CD8-positive, alpha-beta memory T cell (primary cell): ENCODE data around the gene KCNIP4. TPM values are rescaled to one million over a fixed set of nuclear protein-coding genes. Genes with fewer than 3 reads are reported as not detected.
"Not testable (repeated sequence)": the region's sequence is repeated elsewhere in the genome, so short reads cannot be mapped to it uniquely, and the experiment has no call there.

Experiments
- CTCF ChIA-PET: fragments of 350-600 bp; sonication (Branson Sonifier 250); formaldehyde crosslinking; loops from one replicate; lab custom pipeline; 2021; ENCODE audit warnings: antibody characterized with exemption; lab: Charles Lee
- POLR2A ChIA-PET: fragments of 350-600 bp; sonication (Branson Sonifier 250); formaldehyde crosslinking; loops from one replicate; lab custom pipeline; 2021; ENCODE audit warnings: antibody characterized with exemption; lab: Charles Lee
- DNase-seq, 5 donors: peaks; one replicate each; pipeline versions ENCODE4 v3.0.0 to v3.0.0-alpha.2; 2020 to 2022; ENCODE audit warnings: mixed read lengths in 1 of 5
- H3K27ac ChIP-seq: one replicate; pipeline ENCODE4 v1.7.0; 2013; ENCODE audit warnings: low read depth, mild to moderate bottlenecking, low read length, moderate library complexity
- H3K27me3 ChIP-seq: 2 replicates; pipeline ENCODE4 v1.7.0; 2013; ENCODE audit warnings: low read length, mild to moderate bottlenecking; ENCODE audit not compliant: insufficient read depth, poor library complexity, severe bottlenecking
- H3K36me3 ChIP-seq: 2 replicates; pipeline ENCODE4 v1.7.0; 2013; ENCODE audit warnings: mild to moderate bottlenecking, low read length, moderate library complexity; ENCODE audit not compliant: insufficient read depth
- H3K4me1 ChIP-seq: 2 replicates; pipeline ENCODE4 v1.7.0; 2013; ENCODE audit warnings: mild to moderate bottlenecking, low read length, moderate library complexity; ENCODE audit not compliant: insufficient read depth
- H3K4me3 ChIP-seq: 2 replicates; pipeline ENCODE4 v1.7.0; 2013; ENCODE audit warnings: mild to moderate bottlenecking, low read length
- H3K9me3 ChIP-seq: 2 replicates; pipeline ENCODE4 v1.7.0; 2013; ENCODE audit warnings: mild to moderate bottlenecking, low read length
- H3K27ac Mint-ChIP-seq, 8 donors: one replicate each; pipeline ENCODE4 v1.8.0; 2020 to 2021; ENCODE audit warnings: mixed read lengths in 8 of 8, mild to moderate bottlenecking in 6 of 8, inconsistent platforms in 3 of 8, moderate library complexity in 3 of 8
- H3K27me3 Mint-ChIP-seq, 2 donors: one replicate each; pipeline ENCODE4 v1.8.0; 2020 to 2021; ENCODE audit warnings: mixed read lengths in 2 of 2, mild to moderate bottlenecking in 1 of 2, moderate library complexity in 1 of 2
- H3K36me3 Mint-ChIP-seq, 3 donors: one replicate each; pipeline ENCODE4 v1.8.0; 2020 to 2021; ENCODE audit warnings: mixed read lengths in 3 of 3, inconsistent platforms in 1 of 3, mild to moderate bottlenecking in 1 of 3
- H3K4me1 Mint-ChIP-seq, 3 donors: one replicate each; pipeline ENCODE4 v1.8.0; 2020 to 2021; ENCODE audit warnings: mixed read lengths in 3 of 3, inconsistent platforms in 1 of 3, mild to moderate bottlenecking in 1 of 3
- H3K4me3 Mint-ChIP-seq, 7 donors: one replicate each; pipeline ENCODE4 v1.8.0; 2020 to 2021; ENCODE audit warnings: mixed read lengths in 7 of 7, mild to moderate bottlenecking in 6 of 7, moderate library complexity in 4 of 7, inconsistent platforms in 2 of 7
- H3K9me3 Mint-ChIP-seq, 5 donors: one replicate each; pipeline ENCODE4 v1.8.0; 2020 to 2022; ENCODE audit warnings: mixed read lengths in 5 of 5, mild to moderate bottlenecking in 3 of 5, moderate library complexity in 2 of 5, inconsistent platforms in 1 of 5
- polyA plus RNA-seq: library from polyadenylated mRNA; unstranded; fragments of 300-500 nt; fragmentation: Illumina TruSeq; gene quantifications from one replicate; pipeline ENCODE4 v1.2.3, GENCODE V29; 2021
- total RNA-seq, 2 experiments: library from RNA; stranded (reverse); gene quantifications; one replicate each; pipeline ENCODE4 v1.2.3, GENCODE V29; 2021

The KCNIP4 gene
- total RNA-seq = not detected
- 0.12 TPM for polyA plus RNA-seq

GRCh38 chr4:21948347-21949072, at the start of gene KCNIP4:
TSS of gene KCNIP4 (minus strand) at chr4:21948772.
- H3K27me3 Mint-ChIP-seq = peaks cover 8 to 11% of the 10 kb centered on the region in 2 donors
- no peak for DNase-seq
- Histone ChIP-seq H3K27me3 (no peaks in the 10 kb centered on the region), H3K36me3 (no peaks in the 10 kb centered on the region), H3K4me1 (no peaks in the 10 kb centered on the region), H3K27ac (no peak within 1 kb of the TSS), H3K4me3 (no peak within 1 kb of the TSS), H3K9me3 (no peaks in the 10 kb centered on the region)
- no peaks in the 10 kb centered on the region for H3K4me1 Mint-ChIP-seq
- POLR2A ChIA-PET = no interaction called here
- H3K4me3 Mint-ChIP-seq = no peak within 1 kb of the TSS
- H3K9me3 Mint-ChIP-seq = peaks cover 5 to 14% (median 10%) of the 10 kb centered on the region in 5 donors
- CTCF ChIA-PET = no interaction called here
- H3K36me3 Mint-ChIP-seq = no peaks in the 10 kb centered on the region
- no peak within 1 kb of the TSS for H3K27ac Mint-ChIP-seq

DNA sequence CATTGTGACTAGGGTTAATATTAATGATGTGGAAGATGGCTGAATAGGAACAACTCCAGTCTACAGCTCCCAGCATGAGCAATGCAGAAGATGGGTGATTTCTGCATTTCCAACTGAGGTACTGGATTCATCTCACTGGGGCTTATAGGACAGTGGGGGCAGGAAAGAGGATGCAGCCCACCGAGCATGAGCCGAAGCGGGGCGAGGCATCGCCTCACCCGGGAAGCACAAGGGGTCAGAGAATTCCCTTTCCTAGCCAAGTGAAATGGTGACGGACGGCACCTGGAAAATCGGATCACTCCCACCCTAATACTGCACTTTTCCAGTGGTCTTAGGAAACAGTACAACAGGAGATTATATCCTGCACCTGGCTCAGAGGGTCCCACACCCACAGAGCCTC, 48.0 kb upstream of the KCNIP4 start:
- H3K36me3 Mint-ChIP-seq = not testable (repeated sequence)

DNA sequence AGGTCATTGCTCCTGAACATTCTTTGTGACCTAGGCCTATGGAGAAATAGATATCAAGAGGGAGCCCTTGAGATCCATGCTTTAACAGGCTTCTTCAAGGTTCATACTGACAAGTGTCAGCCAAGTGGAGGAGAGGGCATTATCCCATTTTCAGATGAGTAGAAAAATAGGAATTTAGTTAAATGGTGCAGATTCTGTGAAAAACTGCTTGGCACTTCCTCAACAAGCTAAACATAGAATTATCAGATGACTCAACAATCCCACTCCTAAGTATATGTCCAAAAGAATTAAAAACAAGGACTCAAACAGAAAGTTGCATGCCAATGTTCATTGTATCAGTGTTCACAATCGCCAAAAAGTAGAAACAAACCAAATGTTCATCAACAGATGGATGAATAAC, 43.8 kb upstream of the KCNIP4 start:
- peaks cover 8 to 34% (median 11%) of the 10 kb centered on the region in 5 donors for H3K9me3 Mint-ChIP-seq

More for the DNA sequence above, 48.0 kb upstream of the KCNIP4 start:
- H3K4me3 Mint-ChIP-seq, H3K27me3 ChIP-seq, H3K36me3 ChIP-seq, CTCF ChIA-PET, POLR2A ChIA-PET, H3K27ac ChIP-seq, H3K9me3 ChIP-seq, H3K4me1 Mint-ChIP-seq, DNase-seq, H3K4me1 ChIP-seq, H3K27ac Mint-ChIP-seq, H3K4me3 ChIP-seq, H3K27me3 Mint-ChIP-seq: not testable (repeated sequence)
- H3K9me3 Mint-ChIP-seq = peaks cover 9 to 34% (median 24%) of the 10 kb centered on the region in 5 donors

DNA sequence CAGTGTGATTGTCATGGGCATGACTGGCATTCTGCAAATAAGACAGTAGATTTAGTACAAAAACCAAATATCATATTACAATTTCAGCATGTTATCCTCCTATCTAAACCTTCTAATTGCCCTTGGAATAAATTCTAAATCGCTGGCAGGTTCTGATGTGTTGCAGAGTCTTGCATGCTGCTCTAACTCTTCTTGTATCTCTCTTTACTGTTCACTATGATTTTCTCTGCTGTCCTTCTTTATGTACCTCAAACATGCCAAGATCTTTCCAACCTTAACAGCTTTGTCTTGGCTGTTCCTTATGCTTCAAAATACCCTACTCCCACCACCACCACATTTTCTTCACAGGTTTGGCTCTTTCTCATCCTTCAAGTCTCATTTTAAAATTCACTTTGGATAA, 43.0 kb upstream of the KCNIP4 start:
- Histone ChIP-seq H3K27me3 (no peaks in the 10 kb centered on the region), H3K4me3 (no peak overlapping the region), H3K9me3 (no peaks in the 10 kb centered on the region), H3K36me3 (no peaks in the 10 kb centered on the region), H3K27ac (no peak overlapping the region), H3K4me1 (no peaks in the 10 kb centered on the region)
- H3K4me1 Mint-ChIP-seq = no peaks in the 10 kb centered on the region
- no peak overlapping the region for H3K4me3 Mint-ChIP-seq
- H3K9me3 Mint-ChIP-seq = peaks cover 8 to 34% (median 11%) of the 10 kb centered on the region in 5 donors
- H3K27ac Mint-ChIP-seq = no peak overlapping the region
- POLR2A ChIA-PET = no interaction called here
- H3K27me3 Mint-ChIP-seq = no peaks in the 10 kb centered on the region
- DNase-seq = no peak
- CTCF ChIA-PET = no interaction called here
- H3K36me3 Mint-ChIP-seq = no peaks in the 10 kb centered on the region

More for the DNA sequence above, 43.8 kb upstream of the KCNIP4 start:
- Mint-ChIP-seq H3K36me3 (no peaks in the 10 kb centered on the region), H3K4me1 (no peaks in the 10 kb centered on the region), H3K4me3 (no peak overlapping the region), H3K27me3 (no peaks in the 10 kb centered on the region), H3K27ac (no peak overlapping the region)
- Histone ChIP-seq H3K27me3 (no peaks in the 10 kb centered on the region), H3K36me3 (no peaks in the 10 kb centered on the region), H3K27ac (no peak overlapping the region), H3K4me3 (no peak overlapping the region), H3K9me3 (no peaks in the 10 kb centered on the region), H3K4me1 (no peaks in the 10 kb centered on the region)
- ChIA-PET CTCF (no interaction called here), POLR2A (no interaction called here)
- no peak for DNase-seq

- H3K27me3 ChIP-seq = no peaks in the 10 kb centered on the region
- H3K27ac Mint-ChIP-seq = no peak overlapping the region
- H3K9me3 ChIP-seq = no peaks in the 10 kb centered on the region
- no peak for DNase-seq
- H3K4me1 Mint-ChIP-seq = no peaks in the 10 kb centered on the region
- H3K36me3 ChIP-seq = no peaks in the 10 kb centered on the region
- no peaks in the 10 kb centered on the region for H3K36me3 Mint-ChIP-seq
- POLR2A ChIA-PET = no interaction called here
- H3K4me3 Mint-ChIP-seq = no peak overlapping the region
- CTCF ChIA-PET = no interaction called here
- H3K4me3 ChIP-seq = no peak overlapping the region
- peaks cover 8 to 34% (median 11%) of the 10 kb centered on the region in 5 donors for H3K9me3 Mint-ChIP-seq
- no peak overlapping the region for H3K27ac ChIP-seq
- no peaks in the 10 kb centered on the region for H3K27me3 Mint-ChIP-seq
- no peaks in the 10 kb centered on the region for H3K4me1 ChIP-seq
These were observed 42.5 kb upstream of the KCNIP4 start for GRCh38 chr4:21991050-21991449.

GRCh38 chr4:21989351-21989750, 40.8 kb upstream of the KCNIP4 start:
- POLR2A ChIA-PET = no interaction called here

GRCh38 chr4:21986307-21986706, 37.7 kb upstream of the KCNIP4 start:
- H3K27ac ChIP-seq = no peak overlapping the region
- Mint-ChIP-seq H3K4me3 (no peak overlapping the region), H3K9me3 (peaks cover 6 to 20% (median 8%) of the 10 kb centered on the region in 5 donors), H3K27ac (no peak overlapping the region), H3K4me1 (no peaks in the 10 kb centered on the region), H3K27me3 (no peaks in the 10 kb centered on the region), H3K36me3 (no peaks in the 10 kb centered on the region)
- H3K4me1 ChIP-seq = no peaks in the 10 kb centered on the region
- DNase-seq = no peak
- ChIA-PET CTCF (no interaction called here), POLR2A (no interaction called here)
- no peaks in the 10 kb centered on the region for H3K36me3 ChIP-seq
- H3K9me3 ChIP-seq = no peaks in the 10 kb centered on the region
- no peaks in the 10 kb centered on the region for H3K27me3 ChIP-seq
- H3K4me3 ChIP-seq = no peak overlapping the region

More at GRCh38 chr4:21989351-21989750, 40.8 kb upstream of the KCNIP4 start:
- Histone ChIP-seq H3K9me3 (no peaks in the 10 kb centered on the region), H3K4me1 (no peaks in the 10 kb centered on the region), H3K27me3 (no peaks in the 10 kb centered on the region), H3K27ac (no peak overlapping the region), H3K36me3 (no peaks in the 10 kb centered on the region), H3K4me3 (no peak overlapping the region)
- CTCF ChIA-PET = no interaction called here
- peaks cover 5 to 34% (median 12%) of the 10 kb centered on the region in 5 donors for H3K9me3 Mint-ChIP-seq
- H3K27me3 Mint-ChIP-seq = no peaks in the 10 kb centered on the region
- H3K4me1 Mint-ChIP-seq = no peaks in the 10 kb centered on the region
- H3K27ac Mint-ChIP-seq = no peak overlapping the region
- no peak overlapping the region for H3K4me3 Mint-ChIP-seq
- DNase-seq = no peak
- no peaks in the 10 kb centered on the region for H3K36me3 Mint-ChIP-seq

DNA sequence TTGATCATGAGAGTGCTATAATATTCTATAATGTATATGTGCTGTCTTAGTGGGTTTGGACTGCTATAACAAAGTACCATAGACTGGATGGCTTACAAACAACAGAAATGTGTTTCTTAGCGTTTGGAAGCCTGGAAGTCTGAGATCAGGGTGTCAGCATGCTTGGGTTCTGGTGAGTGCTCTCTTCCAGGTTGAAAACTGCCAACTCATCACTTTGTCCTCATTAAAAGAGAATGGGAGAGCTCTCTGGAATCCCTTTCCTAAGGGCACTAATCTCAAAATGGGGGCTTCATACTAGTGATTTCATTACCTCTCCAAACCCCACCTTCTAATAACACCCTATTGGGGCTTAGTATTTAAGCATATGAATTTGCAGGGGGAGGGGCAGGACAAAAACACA, 33.5 kb upstream of the KCNIP4 start:
- ChIA-PET POLR2A (no interaction called here), CTCF (no interaction called here)
- H3K4me3 Mint-ChIP-seq = no peak overlapping the region
- Histone ChIP-seq H3K36me3 (no peaks in the 10 kb centered on the region), H3K27ac (no peak overlapping the region), H3K4me1 (no peaks in the 10 kb centered on the region), H3K9me3 (no peaks in the 10 kb centered on the region), H3K27me3 (no peaks in the 10 kb centered on the region), H3K4me3 (no peak overlapping the region)
- DNase-seq = no peak
- H3K36me3 Mint-ChIP-seq = no peaks in the 10 kb centered on the region
- no peak overlapping the region for H3K27ac Mint-ChIP-seq
- peaks cover 3 to 10% (median 9%) of the 10 kb centered on the region in 5 donors for H3K9me3 Mint-ChIP-seq
- no peaks in the 10 kb centered on the region for H3K4me1 Mint-ChIP-seq
- H3K27me3 Mint-ChIP-seq = no peaks in the 10 kb centered on the region
